Body of pancreas (tissue), 4 donors: ENCODE results near the gene DCHS2.

Source experiments
- POLR2A ChIP-seq, 3 donors: fragments of 450-650 bp; IDR thresholded peaks; one replicate each; pipeline ENCODE4 v1.6.1; 2016; ENCODE audit warnings: antibody characterized with exemption in 3 of 3, mild to moderate bottlenecking in 2 of 3
- TF ChIP-seq, protein P1 (sequence below), 7 experiments: fragments of 450-650 bp in 4 of 7; fragments of 200-600 bp in 3 of 7; sonication (generic) in 3 of 7; IDR thresholded peaks; one replicate each; pipeline ENCODE4 v1.5.1; 2016 to 2019; ENCODE audit warnings: antibody characterized with exemption in 7 of 7

DNA sequence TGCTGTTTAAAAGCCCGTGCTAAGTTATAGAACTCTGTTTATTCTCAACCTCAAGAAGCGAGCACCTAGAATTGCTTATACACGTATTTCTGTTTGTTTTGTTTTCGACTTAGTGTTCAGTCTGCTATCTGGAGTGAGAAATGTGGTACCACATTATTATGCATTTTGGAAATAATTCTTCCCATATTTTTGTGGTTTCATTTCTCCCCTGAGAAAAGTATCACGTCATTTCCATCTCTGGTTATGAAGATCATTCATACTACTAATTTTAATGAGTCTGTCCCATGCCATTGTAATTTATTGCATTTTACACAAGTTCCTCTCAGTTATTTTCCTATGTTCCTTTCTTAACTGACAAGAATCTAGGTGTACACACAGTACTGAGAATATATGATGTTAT lies 186.0 kb downstream of the DCHS2 start:
- TF ChIP-seq, protein P1, sequence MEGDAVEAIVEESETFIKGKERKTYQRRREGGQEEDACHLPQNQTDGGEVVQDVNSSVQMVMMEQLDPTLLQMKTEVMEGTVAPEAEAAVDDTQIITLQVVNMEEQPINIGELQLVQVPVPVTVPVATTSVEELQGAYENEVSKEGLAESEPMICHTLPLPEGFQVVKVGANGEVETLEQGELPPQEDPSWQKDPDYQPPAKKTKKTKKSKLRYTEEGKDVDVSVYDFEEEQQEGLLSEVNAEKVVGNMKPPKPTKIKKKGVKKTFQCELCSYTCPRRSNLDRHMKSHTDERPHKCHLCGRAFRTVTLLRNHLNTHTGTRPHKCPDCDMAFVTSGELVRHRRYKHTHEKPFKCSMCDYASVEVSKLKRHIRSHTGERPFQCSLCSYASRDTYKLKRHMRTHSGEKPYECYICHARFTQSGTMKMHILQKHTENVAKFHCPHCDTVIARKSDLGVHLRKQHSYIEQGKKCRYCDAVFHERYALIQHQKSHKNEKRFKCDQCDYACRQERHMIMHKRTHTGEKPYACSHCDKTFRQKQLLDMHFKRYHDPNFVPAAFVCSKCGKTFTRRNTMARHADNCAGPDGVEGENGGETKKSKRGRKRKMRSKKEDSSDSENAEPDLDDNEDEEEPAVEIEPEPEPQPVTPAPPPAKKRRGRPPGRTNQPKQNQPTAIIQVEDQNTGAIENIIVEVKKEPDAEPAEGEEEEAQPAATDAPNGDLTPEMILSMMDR (IDR thresholded peaks at IDR 0.05): no peak
- no peak for TF ChIP-seq POLR2A (IDR thresholded peaks at IDR 0.05)
